GM21423 (cell line): ENCODE data around the gene LGR5.
"Not testable (repeated sequence)": the region's sequence is repeated elsewhere in the genome, so short reads cannot be mapped to it uniquely, and the experiment has no call there.

Experiments used
- ATAC-seq: cut with Tn5 transposase; IDR thresholded peaks from one replicate; pipeline ENCODE4 v1.9.1; 2021; ENCODE audit warnings: mild to moderate bottlenecking, moderate library complexity; ENCODE audit not compliant: unreplicated experiment

Gene LGR5

GRCh38 chr12:71538807-71539206, 99.2 kb downstream of the LGR5 start:
- ATAC-seq: no peak

GRCh38 chr12:71541583-71541982, 102.0 kb downstream of the LGR5 start:
- ATAC-seq: no peak

- no peak for ATAC-seq
Measured at GRCh38 chr12:71546322-71546861, 106.8 kb downstream of the LGR5 start.

- ATAC-seq: no peak
Measured at GRCh38 chr12:71548893-71549292, 109.3 kb downstream of the LGR5 start.

- ATAC-seq: no peak
Measured at GRCh38 chr12:71551529-71551928, 111.9 kb downstream of the LGR5 start.

- no peak for ATAC-seq
Measured at GRCh38 chr12:71552728-71553501, 113.3 kb downstream of the LGR5 start.

GRCh38 chr12:71555191-71555590, 115.6 kb downstream of the LGR5 start:
- ATAC-seq: no peak

GRCh38 chr12:71555789-71556188, 116.2 kb downstream of the LGR5 start:
- ATAC-seq: not testable (repeated sequence)

- ATAC-seq: no peak
Measured at GRCh38 chr12:71556448-71556847, 116.8 kb downstream of the LGR5 start.

GRCh38 chr12:71556875-71557274, 117.3 kb downstream of the LGR5 start:
- ATAC-seq: no peak

GRCh38 chr12:71558445-71558844, 118.8 kb downstream of the LGR5 start:
- ATAC-seq: no peak

GRCh38 chr12:71562676-71563595, 123.3 kb downstream of the LGR5 start:
- ATAC-seq: no peak

GRCh38 chr12:71565535-71565934, 125.9 kb downstream of the LGR5 start:
- ATAC-seq: no peak

GRCh38 chr12:71566655-71567054, 127.1 kb downstream of the LGR5 start:
- ATAC-seq: no peak

- no peak for ATAC-seq
Measured at GRCh38 chr12:71567537-71567936, 127.9 kb downstream of the LGR5 start.

- not testable (repeated sequence) for ATAC-seq
Measured at GRCh38 chr12:71569885-71570284, 130.3 kb downstream of the LGR5 start.

- ATAC-seq: no peak
Measured at GRCh38 chr12:71576496-71576895, 136.9 kb downstream of the LGR5 start.

GRCh38 chr12:71578694-71579258, 139.2 kb downstream of the LGR5 start:
- no peak for ATAC-seq

GRCh38 chr12:71581206-71581605, 141.6 kb downstream of the LGR5 start:
- ATAC-seq: no peak

GRCh38 chr12:71582925-71583324, 143.3 kb downstream of the LGR5 start:
- ATAC-seq: no peak

- ATAC-seq: no peak
Measured at GRCh38 chr12:71584356-71584755, 144.8 kb downstream of the LGR5 start.
